ENCODE measurements around the gene FGF21.

FGF21 gene

GRCh38 chr19:48739404-48740163, 15.7 kb upstream of the FGF21 start:
- Histone ChIP-seq H3K79me2 (ENCODE audit: insufficient read depth, low read length) (no peaks in the 10 kb centered on the region), H4K20me1 (ENCODE audit: insufficient read depth, low read length) (no peaks in the 10 kb centered on the region), H3K4me3 (ENCODE audit: low read depth in 1 of 2, low read length in 2 of 2) (no peak overlapping the region), H3K9me3 (ENCODE audit: insufficient read depth, low read length, severe bottlenecking) (no peaks in the 10 kb centered on the region), H3K36me3 (ENCODE audit: insufficient read depth, low read length) (no peaks in the 10 kb centered on the region), H3K4me1 (ENCODE audit: insufficient read depth, low read length) (peaks cover 18% of the 10 kb centered on the region), H3K4me2 (ENCODE audit: insufficient read depth, low read length) (no peak overlapping the region; the same call in 1 of the 2 replicates), H3K27ac (ENCODE audit: low read length) (no peak overlapping the region), H3K9ac (ENCODE audit: low read depth, low read length) (peak overlapping the region; percentile 34; the same call in 1 of the 2 replicates), H2AFZ (ENCODE audit: low read depth, low read length) (no peak overlapping the region), H3K27me3 (ENCODE audit: insufficient read depth, low read length, poor library complexity) (no peaks in the 10 kb centered on the region)
- TF ChIP-seq, protein P1, sequence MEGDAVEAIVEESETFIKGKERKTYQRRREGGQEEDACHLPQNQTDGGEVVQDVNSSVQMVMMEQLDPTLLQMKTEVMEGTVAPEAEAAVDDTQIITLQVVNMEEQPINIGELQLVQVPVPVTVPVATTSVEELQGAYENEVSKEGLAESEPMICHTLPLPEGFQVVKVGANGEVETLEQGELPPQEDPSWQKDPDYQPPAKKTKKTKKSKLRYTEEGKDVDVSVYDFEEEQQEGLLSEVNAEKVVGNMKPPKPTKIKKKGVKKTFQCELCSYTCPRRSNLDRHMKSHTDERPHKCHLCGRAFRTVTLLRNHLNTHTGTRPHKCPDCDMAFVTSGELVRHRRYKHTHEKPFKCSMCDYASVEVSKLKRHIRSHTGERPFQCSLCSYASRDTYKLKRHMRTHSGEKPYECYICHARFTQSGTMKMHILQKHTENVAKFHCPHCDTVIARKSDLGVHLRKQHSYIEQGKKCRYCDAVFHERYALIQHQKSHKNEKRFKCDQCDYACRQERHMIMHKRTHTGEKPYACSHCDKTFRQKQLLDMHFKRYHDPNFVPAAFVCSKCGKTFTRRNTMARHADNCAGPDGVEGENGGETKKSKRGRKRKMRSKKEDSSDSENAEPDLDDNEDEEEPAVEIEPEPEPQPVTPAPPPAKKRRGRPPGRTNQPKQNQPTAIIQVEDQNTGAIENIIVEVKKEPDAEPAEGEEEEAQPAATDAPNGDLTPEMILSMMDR (IDR thresholded peaks at IDR 0.05; ENCODE audit: borderline replicate concordance, extremely low read depth, low read length, poor library complexity, severe bottlenecking) = no peak
- TF ChIP-seq EZH2 (IDR thresholded peaks at IDR 0.05; ENCODE audit: borderline replicate concordance, low read depth, low read length, severe bottlenecking) = no peak
- no peak for DNase-seq
- ATAC-seq (ENCODE audit: insufficient read depth, low read depth) = no peak

DNA sequence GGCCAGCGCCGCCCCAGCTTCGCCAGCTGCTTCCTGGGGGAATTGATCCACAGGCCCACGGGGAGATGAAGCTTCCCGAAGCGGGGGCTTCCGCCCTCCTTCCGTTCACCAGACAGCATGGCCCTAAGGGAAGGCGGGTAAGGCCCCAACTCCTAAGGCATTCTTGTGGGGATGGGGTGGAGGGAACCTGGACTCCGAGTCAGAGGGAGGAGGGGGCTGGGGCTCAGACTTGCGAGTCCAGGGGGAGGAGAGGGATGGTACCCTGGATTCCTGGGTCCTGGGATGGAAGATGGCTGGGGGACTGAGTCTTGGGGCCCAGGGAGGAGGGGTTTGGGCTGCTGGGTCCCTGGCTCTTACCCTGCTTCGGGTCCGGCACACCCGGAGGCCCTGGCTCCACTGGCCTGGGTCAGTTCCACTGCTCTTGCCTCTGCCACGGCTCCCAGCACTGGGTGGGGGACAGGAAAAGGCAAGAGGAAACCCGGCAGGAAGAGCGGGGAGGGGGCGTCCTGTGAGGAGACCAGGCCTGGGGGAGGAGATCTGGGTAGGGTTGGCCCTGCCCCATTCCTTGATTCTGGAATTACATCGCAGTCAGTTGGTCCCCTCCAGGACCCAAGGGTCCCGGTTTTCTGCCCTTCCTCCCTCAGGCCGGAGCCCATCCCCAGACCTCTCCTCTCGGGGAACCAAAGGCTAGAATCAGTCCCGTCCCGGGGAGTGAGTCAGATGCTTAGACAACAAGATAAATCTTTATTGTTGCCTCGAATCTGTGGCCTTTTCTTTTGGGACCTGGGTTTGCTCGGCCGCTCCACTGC, 15.0 kb upstream of the FGF21 start, which contains the start of gene RASIP1:
TSS of gene RASIP1 (minus strand) at position 447 of the 809 bp plus-strand sequence. CDS start at position 119, 328 bp downstream.
- no peaks in the 10 kb centered on the region for H3K9me3 ChIP-seq (ENCODE audit: insufficient read depth, low read length, severe bottlenecking)
- H2AFZ ChIP-seq (ENCODE audit: low read depth, low read length) = no peak within 1 kb of the TSS
- no peak within 1 kb of the TSS for H3K27ac ChIP-seq (ENCODE audit: low read length)
- no peak within 1 kb of the TSS for H3K9ac ChIP-seq (ENCODE audit: low read depth, low read length)
- H3K27me3 ChIP-seq (ENCODE audit: insufficient read depth, low read length, poor library complexity) = no peaks in the 10 kb centered on the region
- ATAC-seq (ENCODE audit: insufficient read depth, low read depth) (no peak), DNase-seq (no peak)
- no peaks in the 10 kb centered on the region for H4K20me1 ChIP-seq (ENCODE audit: insufficient read depth, low read length)
- H3K4me1 ChIP-seq (ENCODE audit: insufficient read depth, low read length) = peaks cover 25% of the 10 kb centered on the region
- H3K36me3 ChIP-seq (ENCODE audit: insufficient read depth, low read length) = no peaks in the 10 kb centered on the region
- H3K4me2 ChIP-seq (ENCODE audit: insufficient read depth, low read length) = no peak within 1 kb of the TSS; the same call in 1 of the 2 replicates
- H3K4me3 ChIP-seq (ENCODE audit: low read depth in 1 of 2, low read length in 2 of 2) = no peak within 1 kb of the TSS
- TF ChIP-seq, protein P1 (IDR thresholded peaks at IDR 0.05; ENCODE audit: borderline replicate concordance, extremely low read depth, low read length, poor library complexity, severe bottlenecking) = no peak
- TF ChIP-seq EZH2 (IDR thresholded peaks at IDR 0.05; ENCODE audit: borderline replicate concordance, low read depth, low read length, severe bottlenecking) = no peak
- H3K79me2 ChIP-seq (ENCODE audit: insufficient read depth, low read length) = no peaks in the 10 kb centered on the region

DNA sequence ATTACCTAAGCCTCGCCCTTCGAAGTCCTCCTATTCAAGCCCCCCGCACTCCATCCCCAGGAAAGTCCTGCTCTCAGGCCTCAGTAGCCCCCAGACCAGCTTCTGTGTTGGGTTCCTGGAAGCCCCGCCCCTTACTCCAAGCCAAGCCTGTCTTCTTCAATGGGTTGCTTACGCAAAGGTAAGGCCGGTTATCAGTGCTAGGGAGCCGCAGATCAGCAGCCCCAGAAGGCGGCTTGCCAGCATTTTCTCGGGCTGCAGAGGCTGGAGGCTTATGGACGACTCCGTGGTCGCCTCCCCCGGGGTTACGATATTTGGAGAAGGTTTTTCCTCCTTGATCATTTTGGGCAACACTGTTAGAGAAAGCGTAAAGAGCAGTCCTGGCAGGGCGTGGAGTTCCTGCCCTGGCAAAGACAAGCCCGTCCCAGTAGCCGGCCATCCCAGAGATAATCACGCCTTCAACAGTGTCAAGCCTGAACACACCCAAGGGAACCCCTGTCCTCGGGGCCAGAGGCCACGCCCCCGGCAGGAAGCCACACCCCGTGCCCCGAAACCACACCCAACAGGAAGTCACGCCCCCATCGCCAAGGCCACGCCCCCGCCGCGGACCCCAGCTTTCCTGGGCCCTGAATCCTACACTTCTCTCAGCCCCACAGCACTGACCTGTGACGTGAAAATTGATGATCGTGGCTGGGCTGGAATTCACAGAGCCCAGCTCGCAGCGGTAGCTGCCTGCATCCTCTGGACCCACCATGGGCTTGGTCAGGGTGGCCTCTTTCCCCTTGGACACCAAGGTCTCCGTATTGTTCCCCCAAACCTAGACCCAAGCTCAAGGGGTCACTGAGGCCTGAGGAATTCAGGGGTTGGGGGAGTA, 14.0 kb upstream of the FGF21 start:
- H3K9me3 ChIP-seq (ENCODE audit: insufficient read depth, low read length, severe bottlenecking) = no peaks in the 10 kb centered on the region
- DNase-seq (peak; percentile 58), ATAC-seq (ENCODE audit: insufficient read depth, low read depth) (0 out of 3 replicates have a peak, but pooled peaks have one; percentile 28)
- H3K27me3 ChIP-seq (ENCODE audit: insufficient read depth, low read length, poor library complexity) = no peaks in the 10 kb centered on the region
- TF ChIP-seq, protein P1 (IDR thresholded peaks at IDR 0.05; ENCODE audit: borderline replicate concordance, extremely low read depth, low read length, poor library complexity, severe bottlenecking) = no peak
- TF ChIP-seq EZH2 (IDR thresholded peaks at IDR 0.05; ENCODE audit: borderline replicate concordance, low read depth, low read length, severe bottlenecking) = no peak
- no peaks in the 10 kb centered on the region for H4K20me1 ChIP-seq (ENCODE audit: insufficient read depth, low read length)
- H3K4me2 ChIP-seq (ENCODE audit: insufficient read depth, low read length) = no peak overlapping the region
- H3K79me2 ChIP-seq (ENCODE audit: insufficient read depth, low read length) = no peaks in the 10 kb centered on the region
- H3K4me3 ChIP-seq (ENCODE audit: low read depth in 1 of 2, low read length in 2 of 2) = no peak overlapping the region
- H3K9ac ChIP-seq (ENCODE audit: low read depth, low read length) = no peak overlapping the region
- H3K4me1 ChIP-seq (ENCODE audit: insufficient read depth, low read length) = peaks cover 25% of the 10 kb centered on the region
- no peaks in the 10 kb centered on the region for H3K36me3 ChIP-seq (ENCODE audit: insufficient read depth, low read length)
- H3K27ac ChIP-seq (ENCODE audit: low read length) = no peak overlapping the region
- H2AFZ ChIP-seq (ENCODE audit: low read depth, low read length) = no peak overlapping the region
